ENCODE measurements around the gene NEK9.

The NEK9 gene

DNA sequence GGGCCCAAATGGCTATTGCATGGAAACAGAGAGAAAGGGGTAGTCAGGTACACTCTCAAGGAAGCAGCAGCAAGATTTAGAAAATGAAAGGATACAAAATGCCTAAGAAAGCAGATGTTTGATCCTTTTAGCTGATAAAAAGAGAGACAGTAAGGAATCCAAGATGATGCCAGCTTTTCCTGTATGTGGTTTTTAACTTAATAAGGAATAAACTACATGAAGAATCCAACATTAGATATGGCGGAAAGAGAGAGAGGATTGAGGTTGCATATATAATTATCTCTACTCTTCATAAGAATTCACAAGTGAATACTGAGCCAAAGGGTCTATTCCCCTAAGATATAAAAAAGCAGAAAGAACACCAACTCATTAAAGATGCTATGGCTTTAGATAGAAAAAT lies 38.0 kb upstream of the NEK9 start:
- H3K4me2 ChIP-seq (ENCODE audit: low read length) = no peak overlapping the region
- no peak overlapping the region for H3K27ac ChIP-seq (ENCODE audit: low read depth, low read length)
- H2BK5ac ChIP-seq (ENCODE audit: low read depth, low read length, poor library complexity) = no peak overlapping the region
- no peak overlapping the region for H2BK120ac ChIP-seq (ENCODE audit: insufficient read depth, low read length, poor library complexity)
- H3K14ac ChIP-seq (ENCODE audit: low read length) = no peak overlapping the region
- no peak overlapping the region for H2BK12ac ChIP-seq (ENCODE audit: low read length)
- DNase-seq = no peak
- WGBS (ENCODE audit: extremely low coverage, insufficient coverage, insufficient read length) = no CpG with 5 or more reads among the region's 1 CpG
- no peaks in the 10 kb centered on the region for H3K27me3 ChIP-seq (ENCODE audit: insufficient read depth, low read length)
- H3K36me3 ChIP-seq (ENCODE audit: control insufficient read depth in 1 of 2, insufficient read depth in 2 of 2, low read length in 2 of 2) = no peaks in the 10 kb centered on the region
- H3K79me1 ChIP-seq (ENCODE audit: low read length) = no peaks in the 10 kb centered on the region
- no peak overlapping the region for H4K12ac ChIP-seq (ENCODE audit: low read depth, low read length)
- H2AK5ac ChIP-seq (ENCODE audit: low read length) = no peak overlapping the region
- H3K4me1 ChIP-seq (ENCODE audit: control insufficient read depth in 1 of 2, insufficient read depth in 2 of 2, low read length in 2 of 2) = no peaks in the 10 kb centered on the region
- no peak overlapping the region for H3K18ac ChIP-seq (ENCODE audit: low read length)
- H3K23ac ChIP-seq (ENCODE audit: low read length) = no peak overlapping the region
- no peaks in the 10 kb centered on the region for H3K9me3 ChIP-seq (ENCODE audit: insufficient read depth, low read depth, low read length)
- no peak overlapping the region for H3K4me3 ChIP-seq (ENCODE audit: low read depth, low read length)
- H3K9ac ChIP-seq (ENCODE audit: low read length) = no peak overlapping the region
- peak overlapping the region; percentile 69 for H3K4ac ChIP-seq (ENCODE audit: low read depth, low read length)
- no peak overlapping the region for H2AFZ ChIP-seq (ENCODE audit: insufficient read depth, low read length, poor library complexity)
- H3K79me2 ChIP-seq (ENCODE audit: control insufficient read depth, insufficient read depth, low read length, poor library complexity) = peaks cover 2% of the 10 kb centered on the region
- no peak overlapping the region for H4K91ac ChIP-seq (ENCODE audit: low read depth, low read length)
- H4K8ac ChIP-seq (ENCODE audit: low read depth, low read length) = no peak overlapping the region

DNA sequence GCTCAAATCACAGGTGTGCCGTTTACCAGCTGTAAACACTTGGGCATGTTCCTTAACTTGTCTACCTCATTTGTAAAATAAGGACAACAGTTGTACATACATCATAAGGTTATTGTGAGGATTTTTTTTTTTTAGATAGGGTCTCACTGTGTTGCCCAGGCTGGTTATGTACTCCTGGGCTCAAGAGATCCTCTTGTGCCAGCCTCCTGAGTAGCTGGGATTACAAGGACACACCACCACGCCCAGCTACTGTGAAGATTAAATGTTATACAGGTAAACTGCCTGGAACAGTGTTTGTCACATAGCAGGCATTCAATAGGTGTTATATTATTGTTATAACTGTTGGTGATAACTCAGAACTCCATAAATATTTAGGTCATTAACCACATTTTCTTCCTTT lies 36.8 kb upstream of the NEK9 start:
- H3K4ac ChIP-seq (ENCODE audit: low read depth, low read length) = peak overlapping the region; percentile 19
- no peak overlapping the region for H2BK120ac ChIP-seq (ENCODE audit: insufficient read depth, low read length, poor library complexity)
- DNase-seq = no peak
- H4K8ac ChIP-seq (ENCODE audit: low read depth, low read length) = no peak overlapping the region
- H3K9me3 ChIP-seq (ENCODE audit: insufficient read depth, low read depth, low read length) = no peaks in the 10 kb centered on the region
- H2BK12ac ChIP-seq (ENCODE audit: low read length) = no peak overlapping the region
- no peaks in the 10 kb centered on the region for H3K4me1 ChIP-seq (ENCODE audit: control insufficient read depth in 1 of 2, insufficient read depth in 2 of 2, low read length in 2 of 2)
- no peak overlapping the region for H4K12ac ChIP-seq (ENCODE audit: low read depth, low read length)
- H3K18ac ChIP-seq (ENCODE audit: low read length) = no peak overlapping the region
- no peak overlapping the region for H3K27ac ChIP-seq (ENCODE audit: low read depth, low read length)
- no peak overlapping the region for H3K14ac ChIP-seq (ENCODE audit: low read length)
- H3K36me3 ChIP-seq (ENCODE audit: control insufficient read depth in 1 of 2, insufficient read depth in 2 of 2, low read length in 2 of 2) = no peaks in the 10 kb centered on the region
- no peak overlapping the region for H2AK5ac ChIP-seq (ENCODE audit: low read length)
- H3K4me3 ChIP-seq (ENCODE audit: low read depth, low read length) = no peak overlapping the region
- no peak overlapping the region for H3K9ac ChIP-seq (ENCODE audit: low read length)
- H3K79me1 ChIP-seq (ENCODE audit: low read length) = no peaks in the 10 kb centered on the region
- no peak overlapping the region for H3K4me2 ChIP-seq (ENCODE audit: low read length)
- H2BK5ac ChIP-seq (ENCODE audit: low read depth, low read length, poor library complexity) = no peak overlapping the region
- no CpG with 5 or more reads among the region's 2 CpGs for WGBS (ENCODE audit: extremely low coverage, insufficient coverage, insufficient read length)
- no peaks in the 10 kb centered on the region for H3K79me2 ChIP-seq (ENCODE audit: control insufficient read depth, insufficient read depth, low read length, poor library complexity)
- no peak overlapping the region for H2AFZ ChIP-seq (ENCODE audit: insufficient read depth, low read length, poor library complexity)
- H3K27me3 ChIP-seq (ENCODE audit: insufficient read depth, low read length) = no peaks in the 10 kb centered on the region
- no peak overlapping the region for H4K91ac ChIP-seq (ENCODE audit: low read depth, low read length)
- no peak overlapping the region for H3K23ac ChIP-seq (ENCODE audit: low read length)

DNA sequence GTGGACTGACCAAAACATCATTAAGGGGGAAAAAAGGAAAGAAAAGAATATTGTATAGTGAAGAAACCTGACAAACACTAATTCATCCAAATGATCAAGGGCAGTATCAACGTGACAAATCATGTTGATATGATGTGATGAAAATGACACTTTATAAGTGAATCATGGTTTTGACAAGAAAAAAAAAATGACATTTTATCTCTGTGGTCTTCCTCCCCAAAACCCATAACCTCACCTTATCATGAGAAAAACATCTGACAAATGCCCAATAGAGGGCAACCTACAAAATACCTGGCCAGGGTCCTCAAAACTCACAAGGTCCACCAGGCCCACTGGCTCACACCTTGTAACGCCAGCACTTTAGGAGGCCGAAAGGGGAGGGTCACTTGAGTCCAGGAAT lies 35.8 kb upstream of the NEK9 start:
- no peak overlapping the region for H3K9ac ChIP-seq (ENCODE audit: low read length)
- no peak for DNase-seq
- no peaks in the 10 kb centered on the region for H3K4me1 ChIP-seq (ENCODE audit: control insufficient read depth in 1 of 2, insufficient read depth in 2 of 2, low read length in 2 of 2)
- no peak overlapping the region for H3K14ac ChIP-seq (ENCODE audit: low read length)
- no peak overlapping the region for H3K4ac ChIP-seq (ENCODE audit: low read depth, low read length)
- H2AK5ac ChIP-seq (ENCODE audit: low read length) = no peak overlapping the region
- H2BK120ac ChIP-seq (ENCODE audit: insufficient read depth, low read length, poor library complexity) = no peak overlapping the region
- H3K79me2 ChIP-seq (ENCODE audit: control insufficient read depth, insufficient read depth, low read length, poor library complexity) = no peaks in the 10 kb centered on the region
- no peak overlapping the region for H2AFZ ChIP-seq (ENCODE audit: insufficient read depth, low read length, poor library complexity)
- no peak overlapping the region for H2BK5ac ChIP-seq (ENCODE audit: low read depth, low read length, poor library complexity)
- H3K18ac ChIP-seq (ENCODE audit: low read length) = no peak overlapping the region
- no peak overlapping the region for H3K4me2 ChIP-seq (ENCODE audit: low read length)
- no peaks in the 10 kb centered on the region for H3K36me3 ChIP-seq (ENCODE audit: control insufficient read depth in 1 of 2, insufficient read depth in 2 of 2, low read length in 2 of 2)
- no peaks in the 10 kb centered on the region for H3K27me3 ChIP-seq (ENCODE audit: insufficient read depth, low read length)
- no CpG with 5 or more reads among the region's 3 CpGs for WGBS (ENCODE audit: extremely low coverage, insufficient coverage, insufficient read length)
- no peak overlapping the region for H3K4me3 ChIP-seq (ENCODE audit: low read depth, low read length)
- no peak overlapping the region for H3K23ac ChIP-seq (ENCODE audit: low read length)
- no peaks in the 10 kb centered on the region for H3K79me1 ChIP-seq (ENCODE audit: low read length)
- H4K8ac ChIP-seq (ENCODE audit: low read depth, low read length) = no peak overlapping the region
- no peak overlapping the region for H2BK12ac ChIP-seq (ENCODE audit: low read length)
- H4K91ac ChIP-seq (ENCODE audit: low read depth, low read length) = no peak overlapping the region
- H4K12ac ChIP-seq (ENCODE audit: low read depth, low read length) = no peak overlapping the region
- no peaks in the 10 kb centered on the region for H3K9me3 ChIP-seq (ENCODE audit: insufficient read depth, low read depth, low read length)
- no peak overlapping the region for H3K27ac ChIP-seq (ENCODE audit: low read depth, low read length)

DNA sequence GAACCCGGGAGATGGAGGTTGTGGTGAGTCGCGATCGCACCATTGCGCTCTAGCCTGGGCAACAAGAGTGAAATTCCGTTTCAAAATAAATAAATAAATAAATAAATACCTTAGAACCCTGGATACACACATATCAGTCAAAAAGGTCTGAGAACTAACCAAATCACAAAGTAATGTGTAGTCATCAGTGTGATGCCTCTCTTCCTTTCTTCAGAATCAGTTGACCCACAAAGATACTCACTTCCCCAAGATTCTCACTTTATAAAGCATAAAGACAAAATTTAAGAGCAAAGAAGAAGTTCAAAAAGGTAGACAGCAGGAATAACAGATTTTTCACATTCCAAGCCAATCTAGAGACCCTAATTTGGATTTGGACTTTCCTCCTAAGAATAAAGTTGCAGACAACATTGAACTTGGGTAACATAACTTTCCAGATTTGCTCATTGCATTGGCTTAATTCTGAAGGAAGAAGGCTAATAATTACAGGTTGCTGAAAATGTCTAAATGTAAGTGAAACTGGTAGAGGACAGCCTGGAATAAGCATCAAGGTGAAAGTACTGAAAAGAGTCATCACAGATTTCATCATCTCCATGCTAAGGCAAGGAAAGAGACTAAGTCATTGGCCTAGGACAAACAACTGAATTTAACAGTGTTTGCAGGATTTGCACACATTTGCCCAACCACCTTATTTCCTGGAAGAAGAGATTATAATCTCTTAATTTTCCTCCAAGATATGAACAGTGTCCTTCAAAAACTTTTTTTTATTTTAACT lies 32.2 kb upstream of the NEK9 start:
- Histone ChIP-seq H3K27me3 (ENCODE audit: insufficient read depth, low read length) (no peaks in the 10 kb centered on the region), H3K23ac (ENCODE audit: low read length) (no peak overlapping the region), H3K4ac (ENCODE audit: low read depth, low read length) (no peak overlapping the region), H2BK120ac (ENCODE audit: insufficient read depth, low read length, poor library complexity) (no peak overlapping the region), H3K14ac (ENCODE audit: low read length) (no peak overlapping the region), H2AFZ (ENCODE audit: insufficient read depth, low read length, poor library complexity) (no peak overlapping the region), H4K91ac (ENCODE audit: low read depth, low read length) (no peak overlapping the region), H3K4me2 (ENCODE audit: low read length) (no peak overlapping the region), H4K8ac (ENCODE audit: low read depth, low read length) (no peak overlapping the region), H3K27ac (ENCODE audit: low read depth, low read length) (no peak overlapping the region), H2BK12ac (ENCODE audit: low read length) (no peak overlapping the region), H4K12ac (ENCODE audit: low read depth, low read length) (no peak overlapping the region), H3K18ac (ENCODE audit: low read length) (no peak overlapping the region), H3K36me3 (ENCODE audit: control insufficient read depth in 1 of 2, insufficient read depth in 2 of 2, low read length in 2 of 2) (peaks cover 0 to 3% of the 10 kb centered on the region in 2 experiments), H3K79me1 (ENCODE audit: low read length) (no peaks in the 10 kb centered on the region), H3K4me3 (ENCODE audit: low read depth, low read length) (no peak overlapping the region), H2BK5ac (ENCODE audit: low read depth, low read length, poor library complexity) (no peak overlapping the region), H3K4me1 (ENCODE audit: control insufficient read depth in 1 of 2, insufficient read depth in 2 of 2, low read length in 2 of 2) (peaks cover 0 to 2% of the 10 kb centered on the region in 2 experiments), H3K9me3 (ENCODE audit: insufficient read depth, low read depth, low read length) (no peaks in the 10 kb centered on the region), H2AK5ac (ENCODE audit: low read length) (no peak overlapping the region), H3K79me2 (ENCODE audit: control insufficient read depth, insufficient read depth, low read length, poor library complexity) (no peaks in the 10 kb centered on the region), H3K9ac (ENCODE audit: low read length) (no peak overlapping the region)
- DNase-seq = no peak
- WGBS (ENCODE audit: extremely low coverage, insufficient coverage, insufficient read length) = no CpG with 5 or more reads among the region's 6 CpGs

Measured in trophoblast cell (in vitro differentiated cells and primary cell).